HCEC 1CT (cell line): ENCODE data around the gene PBXIP1.

Experiments
- DNase-seq: peaks from one replicate; pipeline ENCODE4 v3.0.0-alpha.2; 2017

The PBXIP1 gene

GRCh38 chr1:154971341-154971998, 15.6 kb upstream of the PBXIP1 start:
- no peak for DNase-seq

GRCh38 chr1:154970631-154971340, 14.9 kb upstream of the PBXIP1 start, which contains the start of gene SHC1:
TSS of gene SHC1 (minus strand) at chr1:154970747. CDS start at chr1:154970526, 221 bp downstream.
- peak; percentile 93 for DNase-seq

GRCh38 chr1:154969860-154970452, 14.1 kb upstream of the PBXIP1 start:
- no peak for DNase-seq

- DNase-seq = no peak
Measured at GRCh38 chr1:154969246-154969645, 13.3 kb upstream of the PBXIP1 start.

- no peak for DNase-seq
Measured at GRCh38 chr1:154968731-154969130, 12.8 kb upstream of the PBXIP1 start.

GRCh38 chr1:154967331-154967950, 11.5 kb upstream of the PBXIP1 start:
- no peak for DNase-seq

- no peak for DNase-seq
Measured at GRCh38 chr1:154966111-154966510, 10.2 kb upstream of the PBXIP1 start.

- DNase-seq = no peak
Measured at GRCh38 chr1:154964359-154964758, 8.5 kb upstream of the PBXIP1 start.

GRCh38 chr1:154963643-154964042, 7.7 kb upstream of the PBXIP1 start:
- no peak for DNase-seq

GRCh38 chr1:154962795-154963330, 7.0 kb upstream of the PBXIP1 start:
- DNase-seq = no peak

GRCh38 chr1:154962156-154962749, 6.4 kb upstream of the PBXIP1 start:
- DNase-seq = no peak

- DNase-seq = peak; percentile 77
Measured at GRCh38 chr1:154961207-154962155, 5.6 kb upstream of the PBXIP1 start, which contains the start of gene PYGO2. TSS of gene PYGO2 (minus strand) at chr1:154961782. CDS start at chr1:154961576, 206 bp downstream.

GRCh38 chr1:154960446-154961136, 4.7 kb upstream of the PBXIP1 start:
- no peak for DNase-seq

- no peak for DNase-seq
Measured at GRCh38 chr1:154959426-154959780, 3.5 kb upstream of the PBXIP1 start.

- no peak for DNase-seq
Measured at GRCh38 chr1:154958681-154959425, 3.0 kb upstream of the PBXIP1 start.

GRCh38 chr1:154958036-154958435, 2.1 kb upstream of the PBXIP1 start:
- DNase-seq = no peak

- DNase-seq = no peak
Measured at GRCh38 chr1:154957091-154957657, 1.3 kb upstream of the PBXIP1 start.

GRCh38 chr1:154956544-154956941, 644 bp upstream of the PBXIP1 start:
- DNase-seq = no peak

- DNase-seq = peak; percentile 37
Measured at GRCh38 chr1:154955039-154955717, 721 bp downstream of the PBXIP1 start.
